OCI-M2 (cell line): Measurements from ENCODE around the gene CDH6.

ENCODE experiments used
- DNase-seq: peaks from one replicate; lab custom pipeline; 2025; ENCODE audit not compliant: unreplicated experiment; lab: John Stamatoyannopoulos, UW

CDH6 gene

GRCh38 chr5:31247381-31247780 is 53.9 kb downstream of the CDH6 start:
- DNase-seq = no peak

- DNase-seq = no peak
Observed at GRCh38 chr5:31250201-31250600, 56.7 kb downstream of the CDH6 start.

GRCh38 chr5:31251032-31251431 is 57.5 kb downstream of the CDH6 start:
- no peak for DNase-seq

- DNase-seq = no peak
Observed at GRCh38 chr5:31255041-31255440, 61.6 kb downstream of the CDH6 start.

GRCh38 chr5:31268256-31268655 is 74.8 kb downstream of the CDH6 start:
- DNase-seq = no peak

GRCh38 chr5:31268686-31269085 is 75.2 kb downstream of the CDH6 start:
- DNase-seq = no peak

- DNase-seq = no peak
Observed at GRCh38 chr5:31269259-31269658, 75.8 kb downstream of the CDH6 start.

GRCh38 chr5:31270396-31270795 is 76.9 kb downstream of the CDH6 start:
- no peak for DNase-seq

- DNase-seq = no peak
Observed at GRCh38 chr5:31271567-31271966, 78.1 kb downstream of the CDH6 start.

- DNase-seq = no peak
Observed at GRCh38 chr5:31273161-31273560, 79.7 kb downstream of the CDH6 start.

GRCh38 chr5:31273631-31274378 is 80.3 kb downstream of the CDH6 start:
- no peak for DNase-seq

- DNase-seq = no peak
Observed at GRCh38 chr5:31280210-31280609, 86.7 kb downstream of the CDH6 start.

- no peak for DNase-seq
Observed at GRCh38 chr5:31283326-31283725, 89.8 kb downstream of the CDH6 start.

GRCh38 chr5:31285025-31285424 is 91.5 kb downstream of the CDH6 start:
- DNase-seq = no peak

- no peak for DNase-seq
Observed at GRCh38 chr5:31287985-31288384, 94.5 kb downstream of the CDH6 start.

- no peak for DNase-seq
Observed at GRCh38 chr5:31289429-31289828, 95.9 kb downstream of the CDH6 start.

GRCh38 chr5:31291323-31291854 is 97.9 kb downstream of the CDH6 start:
- no peak for DNase-seq

- DNase-seq = no peak
Observed at GRCh38 chr5:31300501-31300900, 107.0 kb downstream of the CDH6 start.

GRCh38 chr5:31301833-31302232 is 108.3 kb downstream of the CDH6 start:
- DNase-seq = no peak

GRCh38 chr5:31303688-31304087 is 110.2 kb downstream of the CDH6 start:
- no peak for DNase-seq

- DNase-seq = no peak
Observed at GRCh38 chr5:31317665-31318064, 124.2 kb downstream of the CDH6 start.

- DNase-seq = no peak
Observed at GRCh38 chr5:31319335-31319734, 125.8 kb downstream of the CDH6 start.

- no peak for DNase-seq
Observed at GRCh38 chr5:31322946-31323345, 129.5 kb downstream of the CDH6 start.
